Activated CD8-positive, alpha-beta memory T cell treated with anti-CD3 and anti-CD28 coated beads, Interleukin-2, amount 50 U/mL, for 4 hours (primary cell): ENCODE measurements around the gene C10orf90.

Source experiments
- DNase-seq: peaks from one replicate; pipeline ENCODE4 v3.0.0-alpha.2; 2020

Gene C10orf90

GRCh38 chr10:126670056-126670894 is at the start of gene C10orf90:
TSS of gene C10orf90 (minus strand) at chr10:126670693. CDS start at chr10:126670480, 213 bp downstream.
- no peak for DNase-seq

- no peak for DNase-seq
These were observed 45.9 kb upstream of the C10orf90 start for GRCh38 chr10:126716366-126716765.

- DNase-seq = no peak
These were observed 43.1 kb upstream of the C10orf90 start for GRCh38 chr10:126713594-126713993.

- no peak for DNase-seq
These were observed 42.2 kb upstream of the C10orf90 start for GRCh38 chr10:126712681-126713080.

- DNase-seq = no peak
These were observed 35.6 kb upstream of the C10orf90 start for GRCh38 chr10:126705951-126706565.

GRCh38 chr10:126705131-126705530 is 34.6 kb upstream of the C10orf90 start:
- DNase-seq = no peak

- no peak for DNase-seq
These were observed 34.2 kb upstream of the C10orf90 start for GRCh38 chr10:126704649-126705048.

- DNase-seq = no peak
These were observed 31.7 kb upstream of the C10orf90 start for GRCh38 chr10:126702181-126702580.

GRCh38 chr10:126701526-126701925 is 31.0 kb upstream of the C10orf90 start:
- DNase-seq = no peak

- DNase-seq = no peak
These were observed 26.2 kb upstream of the C10orf90 start for GRCh38 chr10:126696684-126697083.

GRCh38 chr10:126691456-126691855 is 21.0 kb upstream of the C10orf90 start:
- DNase-seq = no peak

GRCh38 chr10:126690534-126690933 is 20.0 kb upstream of the C10orf90 start:
- no peak for DNase-seq

GRCh38 chr10:126689461-126689994 is 19.0 kb upstream of the C10orf90 start:
- no peak for DNase-seq

- DNase-seq = no peak
These were observed 16.7 kb upstream of the C10orf90 start for GRCh38 chr10:126687121-126687606.

GRCh38 chr10:126686719-126687118 is 16.2 kb upstream of the C10orf90 start:
- DNase-seq = no peak

GRCh38 chr10:126686268-126686667 is 15.8 kb upstream of the C10orf90 start:
- no peak for DNase-seq

- no peak for DNase-seq
These were observed 15.3 kb upstream of the C10orf90 start for GRCh38 chr10:126685756-126686155.

- DNase-seq = no peak
These were observed 13.8 kb upstream of the C10orf90 start for GRCh38 chr10:126684171-126684745.

GRCh38 chr10:126683466-126683865 is 13.0 kb upstream of the C10orf90 start:
- DNase-seq = no peak

- no peak for DNase-seq
These were observed 5.4 kb upstream of the C10orf90 start for GRCh38 chr10:126675656-126676438.

GRCh38 chr10:126674741-126675515 is 4.4 kb upstream of the C10orf90 start:
- DNase-seq = no peak

GRCh38 chr10:126673565-126673964 is 3.1 kb upstream of the C10orf90 start:
- no peak for DNase-seq
